Keratinocyte (primary cell): ENCODE results near the gene MAGI3.

Experiments used
- EZH2 ChIP-seq: IDR thresholded peaks from one replicate; pipeline ENCODE4 v1.6.1; 2012; ENCODE audit warnings: inconsistent platforms, mild to moderate bottlenecking, low read length, moderate library complexity
- TF ChIP-seq, protein P1 (sequence below), 3 experiments: IDR thresholded peaks in 1 of 3; conservative IDR thresholded peaks in 1 of 3; optimal IDR thresholded peaks in 1 of 3; 2 replicates in 2 of 3; 3 replicates in 1 of 3; pipeline versions ENCODE3 to v1.5.1; 2011; ENCODE audit warnings: low read length in 3 of 3, mild to moderate bottlenecking in 3 of 3, moderate library complexity in 2 of 3, control low read depth in 1 of 3, inconsistent platforms in 1 of 3; ENCODE audit not compliant: insufficient read depth in 2 of 3; ENCODE audit errors: extremely low read depth in 1 of 3

DNA sequence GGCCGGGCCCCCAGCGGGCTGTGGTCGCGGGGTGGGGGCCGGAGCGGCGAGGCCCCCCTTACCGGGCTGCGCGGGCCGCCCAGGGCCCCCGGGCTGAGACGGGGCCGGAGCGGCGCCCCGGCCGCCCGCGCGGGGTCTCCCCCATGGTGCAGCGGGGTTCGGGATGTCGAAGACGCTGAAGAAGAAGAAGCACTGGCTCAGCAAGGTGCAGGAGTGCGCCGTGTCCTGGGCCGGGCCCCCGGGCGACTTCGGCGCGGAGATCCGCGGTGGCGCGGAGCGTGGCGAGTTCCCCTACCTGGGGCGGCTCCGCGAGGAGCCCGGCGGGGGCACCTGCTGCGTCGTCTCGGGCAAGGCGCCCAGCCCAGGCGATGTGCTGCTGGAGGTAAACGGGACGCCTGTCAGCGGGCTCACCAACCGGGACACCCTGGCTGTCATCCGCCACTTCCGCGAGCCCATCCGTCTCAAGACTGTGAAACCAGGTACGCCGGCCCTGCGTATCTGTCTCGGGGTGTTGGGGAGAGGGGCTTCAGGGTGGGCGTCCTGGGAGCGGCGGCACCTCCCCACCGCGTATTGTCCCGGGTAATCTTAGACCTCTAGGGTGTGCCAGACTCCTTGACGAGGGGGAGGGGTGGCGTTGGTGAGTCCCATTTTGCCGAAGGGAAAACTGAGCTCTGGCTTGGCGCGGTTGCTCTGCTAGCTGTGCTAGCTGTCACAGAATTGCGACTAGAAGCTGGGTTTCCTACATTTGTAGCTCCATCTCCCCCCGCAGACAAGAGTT lies 745 bp downstream of the MAGI3 start:
- TF ChIP-seq, protein P1, sequence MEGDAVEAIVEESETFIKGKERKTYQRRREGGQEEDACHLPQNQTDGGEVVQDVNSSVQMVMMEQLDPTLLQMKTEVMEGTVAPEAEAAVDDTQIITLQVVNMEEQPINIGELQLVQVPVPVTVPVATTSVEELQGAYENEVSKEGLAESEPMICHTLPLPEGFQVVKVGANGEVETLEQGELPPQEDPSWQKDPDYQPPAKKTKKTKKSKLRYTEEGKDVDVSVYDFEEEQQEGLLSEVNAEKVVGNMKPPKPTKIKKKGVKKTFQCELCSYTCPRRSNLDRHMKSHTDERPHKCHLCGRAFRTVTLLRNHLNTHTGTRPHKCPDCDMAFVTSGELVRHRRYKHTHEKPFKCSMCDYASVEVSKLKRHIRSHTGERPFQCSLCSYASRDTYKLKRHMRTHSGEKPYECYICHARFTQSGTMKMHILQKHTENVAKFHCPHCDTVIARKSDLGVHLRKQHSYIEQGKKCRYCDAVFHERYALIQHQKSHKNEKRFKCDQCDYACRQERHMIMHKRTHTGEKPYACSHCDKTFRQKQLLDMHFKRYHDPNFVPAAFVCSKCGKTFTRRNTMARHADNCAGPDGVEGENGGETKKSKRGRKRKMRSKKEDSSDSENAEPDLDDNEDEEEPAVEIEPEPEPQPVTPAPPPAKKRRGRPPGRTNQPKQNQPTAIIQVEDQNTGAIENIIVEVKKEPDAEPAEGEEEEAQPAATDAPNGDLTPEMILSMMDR (optimal IDR thresholded peaks at IDR 0.05 in 1 of 3, IDR thresholded peaks at IDR 0.05 in 1 of 3, conservative IDR thresholded peaks at IDR 0.05 in 1 of 3; ENCODE audit: extremely low read depth in 1 of 3, insufficient read depth in 2 of 3, low read length in 3 of 3): peak in 2 of 3 experiments; percentile 25 to 49
- no peak for TF ChIP-seq EZH2
